G401 (cell line): Measurements from ENCODE around the gene CNKSR1. TPM values are rescaled to one million over a fixed set of nuclear protein-coding genes. Genes with fewer than 3 reads are reported as not detected.

Source experiments
- DNase-seq: peaks from one replicate; pipeline ENCODE4 v3.0.0-alpha.2; 2015; ENCODE audit warnings: low spot score
- in situ Hi-C: cut with HindIII; loops from 2 replicates; pipeline ENCODE4 v1.10.0; 2016; ENCODE audit warnings: low sequenced_read_pairs, mixed read lengths
- total RNA-seq: library from RNA; depleted of rRNA; stranded (reverse); fragments of >200 nt; shearing (Covaris generic); gene quantifications from 2 replicates; pipeline ENCODE4 v1.2.3, GENCODE V29; 2014

The CNKSR1 gene
- total RNA-seq, 1 experiment from 2014 or later, result not detected

DNA sequence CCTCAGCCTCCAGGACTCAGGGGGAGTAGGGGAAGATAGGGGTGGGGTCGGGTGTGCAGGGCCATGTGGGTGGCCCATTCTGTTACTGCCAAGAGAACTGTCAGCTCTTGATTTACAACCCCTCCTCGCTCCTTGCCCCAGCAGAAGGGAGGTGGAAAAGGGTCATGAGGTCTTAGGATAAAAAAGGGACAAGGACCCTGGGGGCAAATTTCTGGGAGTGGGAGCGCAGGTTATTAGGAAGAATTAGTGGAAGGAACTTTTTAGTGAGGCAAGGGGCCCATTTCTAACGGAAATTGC, 17.6 kb upstream of the CNKSR1 start:
- DNase-seq, result no peak
- in situ Hi-C loops, result no loop called here

DNA sequence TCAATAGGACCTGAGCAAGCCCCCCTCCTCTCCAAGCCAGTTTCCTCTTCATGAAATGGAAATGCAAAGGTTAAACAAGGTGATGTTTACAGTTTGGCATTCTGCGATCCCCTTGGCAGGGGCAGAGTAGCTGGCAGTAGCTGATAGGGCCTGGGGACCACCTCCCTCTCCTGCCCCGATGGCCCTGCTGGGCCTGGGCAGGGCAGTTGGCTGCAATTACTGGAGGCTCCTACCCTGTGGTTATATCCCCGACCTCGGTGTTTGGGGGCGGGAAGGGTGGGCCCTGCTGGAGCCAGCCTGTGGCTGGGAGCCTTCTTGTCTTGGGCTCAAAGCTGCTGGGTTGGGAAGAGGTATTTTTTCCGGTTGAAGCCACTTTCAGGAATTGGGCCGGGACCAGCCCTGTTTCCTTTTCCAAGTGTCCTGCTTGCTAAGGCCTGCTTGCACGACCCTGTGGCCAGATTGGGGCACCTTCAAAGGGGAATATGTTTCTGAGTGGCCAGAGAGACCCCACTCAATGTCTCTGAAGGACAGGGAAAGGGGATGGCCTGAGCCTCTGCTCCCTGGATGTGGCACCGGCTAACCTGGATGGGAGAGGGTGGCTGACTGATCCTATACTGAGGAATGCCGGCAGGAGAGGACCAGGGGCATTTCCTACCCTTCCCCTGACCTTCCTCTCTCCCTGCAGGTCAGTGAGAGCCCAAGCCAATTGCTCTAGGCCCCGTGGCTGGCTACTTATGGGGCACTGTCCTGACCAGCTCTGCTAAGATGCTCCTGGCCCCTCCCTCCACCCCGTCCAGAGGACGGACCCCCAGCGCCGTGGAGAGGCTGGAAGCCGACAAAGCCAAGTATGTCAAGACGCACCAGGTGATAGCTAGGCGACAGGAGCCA, 16.5 kb upstream of the CNKSR1 start:
- in situ Hi-C loops, result no loop called here
- DNase-seq, result no peak

DNA sequence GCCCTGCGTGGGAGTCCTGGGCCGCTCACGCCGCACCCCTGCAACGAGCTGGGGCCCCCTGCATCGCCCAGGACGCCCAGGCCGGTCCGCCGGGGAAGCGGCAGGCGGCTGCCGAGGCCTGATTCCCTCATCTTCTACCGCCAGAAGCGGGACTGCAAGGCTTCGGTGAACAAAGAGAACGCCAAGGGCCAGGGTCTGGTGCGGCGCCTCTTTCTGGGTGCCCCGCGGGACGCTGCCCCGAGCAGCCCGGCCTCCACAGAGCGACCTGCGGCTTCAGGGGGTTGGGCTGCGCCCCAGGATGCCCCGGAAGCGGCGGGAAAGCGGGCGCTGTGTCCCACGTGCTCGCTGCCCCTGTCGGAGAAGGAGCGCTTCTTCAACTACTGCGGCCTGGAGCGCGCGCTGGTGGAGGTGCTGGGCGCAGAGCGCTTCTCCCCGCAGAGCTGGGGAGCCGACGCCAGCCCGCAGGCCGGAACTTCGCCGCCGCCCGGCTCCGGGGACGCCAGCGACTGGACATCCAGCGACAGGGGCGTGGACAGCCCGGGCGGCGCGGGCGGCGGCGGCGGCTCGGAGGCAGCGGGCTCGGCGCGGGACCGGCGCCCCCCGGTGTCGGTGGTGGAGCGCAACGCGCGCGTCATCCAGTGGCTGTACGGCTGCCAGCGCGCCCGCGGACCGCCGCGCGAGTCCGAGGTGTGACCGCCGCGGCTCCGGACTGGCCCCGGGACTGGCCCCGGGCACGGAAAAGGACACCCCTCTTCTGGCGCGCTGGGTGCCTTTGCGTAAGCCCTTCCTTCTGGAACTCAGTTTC, 15.7 kb upstream of the CNKSR1 start:
- DNase-seq, result peak; percentile 28
- in situ Hi-C loops, result no loop called here

DNA sequence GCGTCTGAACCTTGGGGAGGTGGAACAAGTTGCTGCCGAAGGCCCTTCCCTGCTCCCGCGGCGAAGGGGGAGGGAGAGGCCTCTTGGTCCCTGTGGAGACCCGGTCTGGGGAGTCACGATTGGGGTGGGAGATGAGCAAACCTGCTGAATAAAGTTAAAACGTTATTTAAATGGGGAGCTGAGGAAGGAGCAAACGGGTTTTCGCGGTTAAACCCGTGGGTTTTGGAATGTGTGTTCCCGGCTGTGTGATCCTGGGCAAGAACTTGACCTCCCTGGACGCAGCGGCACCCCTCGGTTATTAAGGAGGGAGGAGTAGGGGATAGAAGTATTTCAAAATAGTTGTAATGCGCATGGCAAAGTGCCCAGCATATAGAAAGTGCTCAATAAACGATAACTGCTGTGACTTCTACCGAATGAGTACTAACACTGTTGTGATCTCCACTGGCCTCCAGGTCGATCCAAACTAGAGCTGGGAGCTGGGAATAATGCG, 15.0 kb upstream of the CNKSR1 start:
- in situ Hi-C loops, result no loop called here
- no peak for DNase-seq

DNA sequence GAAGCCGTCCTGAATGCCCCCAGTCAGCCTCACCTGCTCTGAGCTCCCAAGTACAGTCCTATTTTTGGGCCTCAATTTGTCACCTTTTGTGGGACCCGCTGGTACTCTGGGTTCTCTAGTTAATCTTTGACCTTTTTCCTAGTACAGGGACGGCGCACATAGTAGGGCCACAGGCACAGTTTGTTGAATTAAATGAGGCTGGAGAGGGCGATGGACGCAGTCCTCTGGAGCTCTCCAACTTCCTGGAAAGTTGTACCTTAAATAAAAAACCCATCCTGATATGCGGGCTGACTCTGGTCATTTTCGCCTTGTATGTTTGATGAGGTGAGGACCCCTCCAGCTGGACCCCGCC, 13.6 kb upstream of the CNKSR1 start:
- in situ Hi-C loops, result no loop called here
- DNase-seq, result no peak

DNA sequence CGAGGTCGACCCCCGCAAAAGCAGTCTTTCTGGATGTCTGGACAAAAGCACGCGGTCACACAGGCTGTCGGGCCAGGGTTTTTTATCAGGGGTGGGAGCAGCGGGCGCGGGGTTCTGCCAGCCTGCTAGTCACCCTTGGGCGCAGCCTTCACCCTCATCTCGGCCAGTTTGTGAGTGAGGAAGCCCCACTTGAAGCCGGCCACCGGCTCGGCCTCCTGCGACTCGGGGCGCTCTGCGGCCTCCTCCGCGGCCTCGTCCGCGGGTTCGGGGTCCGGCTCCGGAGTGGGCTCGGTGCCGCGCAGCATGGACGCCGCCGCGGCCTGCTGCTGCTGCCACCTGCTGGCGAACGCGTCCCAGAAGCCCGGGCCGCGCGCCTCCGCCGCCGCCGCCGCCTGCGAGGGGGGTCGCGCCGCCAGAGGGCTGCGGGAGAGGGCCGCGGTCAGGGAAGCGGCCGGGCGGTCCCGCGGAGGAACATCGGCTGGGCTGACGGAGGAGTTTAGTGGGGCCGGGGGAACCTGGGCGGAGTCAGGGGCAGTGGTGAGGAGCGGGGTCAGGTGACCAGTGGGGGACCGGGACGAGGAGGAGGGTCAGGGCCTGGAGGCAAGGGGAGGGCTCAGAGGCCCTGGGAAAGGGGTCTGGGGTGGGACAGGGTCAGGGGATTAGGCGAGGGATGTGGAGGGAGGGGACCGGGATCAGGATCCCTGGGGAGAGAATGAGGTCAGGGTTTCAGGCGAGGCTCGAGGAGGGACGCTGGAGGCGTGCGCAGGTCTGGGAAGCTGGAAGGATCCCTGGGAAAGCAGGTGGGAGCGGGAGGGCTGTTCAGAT, 13.0 kb upstream of the CNKSR1 start:
- DNase-seq, result peak; percentile 25
- in situ Hi-C loops, result no loop called here

DNA sequence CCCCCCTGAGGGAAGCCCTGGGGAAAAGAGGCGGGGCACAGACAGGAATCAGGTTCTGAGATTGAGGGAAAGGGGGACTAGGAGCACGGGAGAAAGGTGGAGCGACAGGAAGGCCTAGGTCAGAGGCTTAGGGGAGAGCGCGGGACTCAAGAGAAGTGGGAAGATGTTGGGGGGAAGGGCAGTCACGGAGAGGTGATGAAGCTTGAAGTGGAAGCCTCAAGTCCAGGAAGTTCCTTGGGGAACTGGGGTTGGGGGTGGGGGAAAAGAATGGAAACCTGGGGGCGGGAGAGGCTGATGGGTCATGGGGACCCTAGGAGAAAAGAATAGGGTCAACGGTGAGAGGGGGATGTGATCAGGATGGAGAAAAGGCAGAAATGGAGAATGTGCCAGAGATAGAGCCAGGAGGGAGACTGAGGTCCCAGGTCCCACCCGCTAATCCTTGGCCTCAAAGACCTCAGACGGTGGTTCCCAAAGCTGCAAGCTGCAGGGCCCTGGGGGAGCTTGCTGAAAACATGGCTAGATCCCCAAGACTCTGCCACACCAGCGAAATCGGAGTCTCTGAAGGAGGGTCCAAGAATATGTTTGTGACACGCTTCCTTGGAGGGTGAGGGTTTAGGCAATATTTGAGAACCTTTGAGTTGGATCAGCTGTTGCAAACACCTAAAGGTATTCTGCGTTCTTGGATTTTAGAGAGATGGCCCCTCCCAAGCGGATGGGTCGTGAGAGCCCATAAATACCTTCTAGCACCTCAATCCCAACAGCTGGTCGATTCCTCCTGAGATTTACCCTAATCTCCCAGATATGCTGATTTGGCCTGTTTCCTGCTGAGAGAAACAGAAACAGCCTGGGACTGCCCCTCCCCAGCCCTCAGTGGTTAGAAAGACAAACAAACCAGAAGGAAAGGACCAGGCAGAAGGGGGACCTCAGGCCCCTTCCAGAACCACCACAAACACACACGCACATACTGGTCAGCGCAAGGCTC, 12.1 kb upstream of the CNKSR1 start:
- no peak for DNase-seq
- in situ Hi-C loops, result loop anchor here (5.0 kb wide), 1 partner anchor 63 kb away; no protein-coding TSS in a partner anchor

DNA sequence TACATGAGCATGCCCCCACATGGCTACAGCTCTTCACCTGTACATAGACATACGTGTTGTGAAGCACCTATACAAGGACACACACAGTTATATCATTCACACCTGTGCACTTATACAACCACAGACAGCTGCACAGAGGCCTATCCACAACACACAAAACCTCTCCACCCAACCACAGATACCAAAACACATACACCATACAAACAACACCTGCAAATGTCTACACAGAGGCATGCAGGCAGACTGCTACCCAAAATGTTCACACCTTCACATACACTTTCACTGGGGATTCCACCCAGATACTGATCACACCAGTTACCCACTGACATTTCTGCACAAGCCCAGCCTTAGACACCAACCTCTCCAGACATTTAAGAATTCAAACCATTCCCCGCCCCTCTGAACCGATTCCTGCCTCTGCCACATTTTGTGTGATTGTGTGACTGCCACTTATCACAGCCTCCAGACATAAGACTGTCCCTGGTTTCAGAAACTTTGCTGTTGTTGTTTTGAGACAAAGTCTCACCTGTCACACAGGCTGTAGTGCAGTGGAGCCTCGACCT, 10.5 kb upstream of the CNKSR1 start:
- in situ Hi-C loops, result loop anchor here (5.0 kb wide), 1 partner anchor 64 kb away; no protein-coding TSS in a partner anchor
- no peak for DNase-seq

DNA sequence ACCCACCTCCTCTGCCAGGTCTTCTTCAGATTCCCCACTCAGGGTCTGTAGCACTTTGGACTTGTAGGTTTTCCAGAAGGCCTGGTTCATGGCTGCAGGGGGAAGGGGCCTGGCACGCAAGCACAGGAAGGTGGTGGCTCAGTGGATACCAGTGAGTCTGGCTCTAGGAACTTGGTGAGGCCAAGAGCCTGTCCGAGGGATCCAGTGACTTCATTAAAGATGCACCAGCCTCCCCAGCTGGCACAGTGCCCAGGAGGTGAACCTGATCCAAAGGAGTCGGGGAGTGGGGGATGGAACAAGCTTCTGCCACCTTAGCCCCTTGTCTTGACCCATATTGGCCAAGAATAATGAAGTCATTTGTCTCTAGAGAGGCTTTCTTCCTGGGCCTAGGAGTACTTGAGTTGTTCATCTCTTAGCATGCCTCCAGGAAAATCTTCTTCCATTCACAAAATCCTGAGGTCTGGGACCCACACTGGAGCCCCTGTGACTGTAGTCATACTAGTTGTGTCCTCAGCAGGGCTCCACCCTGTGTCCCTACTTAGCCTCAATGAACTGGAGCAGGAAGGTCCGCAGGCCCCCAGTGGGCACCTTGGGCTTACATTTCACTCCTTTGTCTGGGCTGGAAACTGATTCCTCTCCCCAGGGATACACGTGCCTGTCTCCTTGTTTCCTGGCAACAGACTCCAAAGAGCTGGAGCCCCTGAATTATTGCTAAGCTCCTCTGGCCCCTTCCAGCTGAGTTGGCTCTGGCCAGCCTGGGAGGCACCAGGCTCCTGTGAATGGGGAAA, 8.7 kb upstream of the CNKSR1 start, which contains the start of gene C1orf232:
TSS of gene C1orf232 (minus strand) at position 554 of the 788 bp plus-strand sequence. CDS start at position 90, 464 bp downstream.
- in situ Hi-C loops, result loop anchor here (5.0 kb wide), 1 partner anchor 66 kb away; no protein-coding TSS in a partner anchor

DNA sequence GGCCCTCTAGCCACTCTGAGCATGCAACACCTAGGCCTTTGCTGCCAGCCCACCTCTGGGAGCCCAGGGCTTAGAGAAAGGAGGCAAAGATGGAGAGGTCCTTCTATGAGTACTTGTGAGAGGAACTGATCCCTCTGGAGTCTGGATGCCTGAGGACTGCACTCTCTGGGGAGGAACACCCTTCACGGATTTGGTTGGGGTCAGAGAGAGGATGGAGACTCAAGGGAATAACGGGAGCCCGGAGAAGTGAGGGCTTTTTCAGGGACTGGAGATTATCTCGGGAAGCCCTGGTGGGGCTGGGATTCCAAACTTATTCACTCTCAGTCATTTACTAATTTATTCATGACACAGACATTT, 8.1 kb upstream of the CNKSR1 start:
- in situ Hi-C loops, result loop anchor here (5.0 kb wide), 1 partner anchor 67 kb away; no protein-coding TSS in a partner anchor
- DNase-seq, result peak; percentile 17

More for the DNA sequence above, 8.7 kb upstream of the CNKSR1 start, which contains the start of gene C1orf232:
- DNase-seq, result no peak

DNA sequence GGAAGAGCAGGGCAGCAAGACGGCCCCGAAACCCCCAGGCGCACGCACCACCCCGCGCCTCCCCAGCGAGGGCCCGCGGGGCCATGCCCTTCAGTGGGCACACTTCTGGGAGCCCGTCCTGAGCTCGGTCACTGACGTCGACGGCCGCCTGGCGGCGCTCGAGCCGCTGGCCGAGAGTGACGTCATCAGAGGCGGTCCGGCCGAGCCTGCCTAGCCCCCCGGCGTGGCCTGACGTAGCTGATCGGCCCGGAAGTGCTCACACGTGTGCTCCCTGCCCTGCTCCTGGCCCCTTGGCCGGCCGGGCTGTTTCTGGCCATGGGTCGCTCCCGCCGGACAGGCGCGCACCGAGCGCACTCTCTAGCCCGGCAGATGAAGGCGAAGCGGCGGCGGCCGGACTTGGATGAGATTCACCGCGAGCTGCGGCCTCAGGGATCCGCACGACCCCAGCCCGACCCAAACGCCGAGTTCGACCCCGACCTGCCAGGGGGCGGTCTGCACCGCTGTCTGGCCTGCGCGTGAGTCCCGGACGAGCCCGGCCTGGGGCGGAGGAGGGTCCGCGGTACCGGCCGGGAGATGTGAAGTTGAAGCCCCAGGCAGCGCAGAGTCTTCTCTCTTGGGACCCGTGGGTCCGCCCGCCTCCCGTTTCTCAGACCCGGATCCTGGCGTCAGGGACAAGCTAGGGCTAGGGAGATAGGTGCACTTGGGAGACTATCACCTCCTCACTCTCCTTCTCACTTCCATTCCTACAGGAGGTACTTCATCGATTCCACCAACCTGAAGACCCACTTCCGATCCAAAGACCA, 7.4 kb upstream of the CNKSR1 start, which contains the start of gene ZNF593:
TSS of gene ZNF593 (plus strand) at position 240 of the 803 bp plus-strand sequence. CDS start at position 316, 76 bp downstream.
- peak; percentile 91 for DNase-seq
- in situ Hi-C loops, result loop anchor here (5.0 kb wide), 1 partner anchor 68 kb away; no protein-coding TSS in a partner anchor

DNA sequence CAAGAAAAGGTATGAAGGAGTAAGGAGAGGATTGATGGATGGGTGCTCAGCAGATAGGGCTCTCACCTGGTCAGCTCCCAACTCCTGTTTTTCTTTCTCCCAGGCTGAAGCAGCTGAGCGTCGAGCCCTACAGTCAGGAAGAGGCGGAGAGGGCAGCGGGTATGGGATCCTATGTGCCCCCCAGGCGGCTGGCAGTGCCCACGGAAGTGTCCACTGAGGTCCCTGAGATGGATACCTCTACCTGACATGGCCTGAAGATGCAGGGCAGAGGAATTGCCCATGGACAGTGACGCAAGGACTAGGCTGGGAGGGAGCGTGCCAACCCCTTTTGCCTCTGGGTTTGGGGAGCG, 6.8 kb upstream of the CNKSR1 start:
- DNase-seq, result no peak
- in situ Hi-C loops, result no loop called here

DNA sequence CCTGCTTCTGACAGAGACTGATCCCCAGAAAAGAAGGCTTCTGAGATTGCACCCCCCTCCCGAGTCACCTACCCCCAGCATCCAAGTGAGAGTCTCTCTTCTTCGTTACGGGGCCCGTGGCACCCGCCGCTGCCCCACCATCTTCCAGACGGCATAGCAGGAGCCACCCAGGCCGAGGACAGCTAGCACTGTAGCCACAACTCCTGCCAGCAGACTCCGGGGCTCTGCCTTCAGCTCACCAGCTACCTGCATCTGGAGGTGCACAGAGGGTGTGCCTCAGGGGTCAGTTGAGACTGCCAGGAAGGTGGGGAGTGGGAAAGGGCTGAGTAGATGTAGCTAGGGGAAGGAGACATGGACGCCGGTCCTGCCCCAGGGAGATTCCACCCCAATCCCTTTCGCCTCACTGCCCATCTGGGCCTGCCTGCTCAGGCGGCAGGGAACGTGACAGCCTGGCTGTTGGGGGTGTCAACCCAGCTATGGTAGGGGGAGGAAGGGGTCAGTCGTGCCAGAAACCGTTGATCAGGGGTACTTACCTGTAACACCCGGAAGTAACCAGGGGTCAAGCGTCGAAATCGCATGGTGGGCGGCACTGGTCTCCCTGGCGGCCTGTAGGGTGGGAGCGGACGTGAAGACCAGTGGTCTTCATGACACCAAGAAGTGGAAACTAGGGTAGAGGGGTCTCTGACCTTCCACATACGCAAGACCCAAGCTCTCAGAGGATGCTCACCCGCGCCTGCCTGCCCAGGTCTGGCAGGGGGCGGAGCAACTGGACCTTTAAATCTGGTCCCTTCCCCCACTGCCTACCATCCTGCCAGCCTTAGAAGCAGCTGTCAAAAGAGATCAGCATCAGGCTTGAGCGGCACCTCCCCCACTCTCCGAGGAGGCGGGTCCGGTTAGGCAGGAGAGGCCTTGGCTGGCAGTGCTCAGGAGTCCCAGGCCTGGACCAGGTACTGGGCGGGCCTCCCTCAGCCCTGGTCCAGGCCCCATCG, 5.9 kb upstream of the CNKSR1 start, which contains the start of gene ZNF593OS:
TSS of gene ZNF593OS (minus strand) at position 749 of the 989 bp plus-strand sequence. CDS start at position 578, 171 bp downstream.
- DNase-seq, result no peak
- in situ Hi-C loops, result no loop called here

DNA sequence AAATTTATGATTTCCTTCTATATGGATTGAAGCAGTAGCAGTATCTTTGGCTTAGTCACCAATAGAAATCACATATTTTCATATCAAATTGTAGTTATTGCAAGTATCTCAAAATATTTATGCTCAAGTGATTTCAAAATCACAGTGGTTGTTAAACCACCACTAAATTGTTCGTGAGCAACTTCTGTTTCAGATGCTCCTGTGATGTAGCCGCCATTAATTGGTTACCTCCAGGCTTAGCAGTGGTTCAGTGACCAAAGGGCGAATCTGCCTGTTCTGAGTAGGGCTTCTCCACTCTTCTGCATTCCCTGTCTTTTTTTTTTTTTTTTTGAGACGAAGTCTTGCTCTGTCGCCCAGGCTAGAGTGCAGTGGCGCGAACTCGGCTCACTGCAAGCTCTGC, 1.9 kb upstream of the CNKSR1 start:
- DNase-seq, result no peak
- in situ Hi-C loops, result no loop called here

DNA sequence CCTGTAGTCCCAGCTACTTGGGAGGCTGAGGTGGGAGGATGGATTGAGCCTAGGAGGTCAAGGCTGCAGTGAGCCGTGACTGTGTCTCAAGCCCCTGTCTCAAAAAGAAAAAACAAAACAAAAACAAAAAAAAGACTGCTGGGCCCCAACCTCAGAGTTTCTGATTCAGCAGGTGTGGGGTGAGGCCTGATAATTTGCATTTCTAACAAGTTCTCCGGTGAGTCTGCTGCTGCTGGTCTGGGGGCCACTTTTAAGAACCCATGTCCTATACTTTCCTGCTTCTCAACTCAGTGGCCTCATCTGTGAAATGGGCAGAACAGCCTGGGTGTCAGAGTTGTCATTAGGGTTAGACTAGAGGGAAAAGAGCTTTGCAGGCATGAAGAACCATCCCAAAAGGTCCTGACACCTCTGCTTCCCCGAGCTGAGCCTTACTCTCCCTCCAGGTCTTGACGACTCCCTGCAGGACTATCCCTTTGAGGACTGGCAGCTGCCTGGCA, 2.8 kb downstream of the CNKSR1 start:
- in situ Hi-C loops, result no loop called here
- no peak for DNase-seq
